KMS-11 (cell line): ENCODE measurements around the gene KIAA1755.

Experiments
- H2AFZ ChIP-seq: fragments of 200-600 bp; sonication (generic); 2 replicates; pipeline ENCODE4 v1.6.1; 2016; ENCODE audit warnings: antibody characterized with exemption, mixed run types, low read depth
- H3K27ac ChIP-seq: fragments of 200-600 bp; sonication (generic); 2 replicates; pipeline ENCODE4 v1.6.1; 2016; ENCODE audit warnings: mild to moderate bottlenecking, mixed run types
- H3K27me3 ChIP-seq: fragments of 200-600 bp; sonication (generic); 2 replicates; pipeline ENCODE4 v1.6.1; 2017; ENCODE audit warnings: mild to moderate bottlenecking, low read depth, mixed run types, moderate library complexity; ENCODE audit not compliant: insufficient read depth
- H3K36me3 ChIP-seq: fragments of 200-600 bp; sonication (generic); 2 replicates; pipeline ENCODE4 v1.6.1; 2017; ENCODE audit warnings: mild to moderate bottlenecking, mixed run types; ENCODE audit not compliant: insufficient read depth
- H3K4me1 ChIP-seq: fragments of 200-600 bp; sonication (generic); 2 replicates; pipeline ENCODE4 v1.6.1; 2016; ENCODE audit warnings: mild to moderate bottlenecking, low read depth, mixed run types; ENCODE audit not compliant: poor library complexity, severe bottlenecking
- H3K4me2 ChIP-seq: fragments of 200-600 bp; sonication (generic); 2 replicates; pipeline ENCODE4 v1.7.0; 2016; ENCODE audit warnings: mild to moderate bottlenecking, mixed run types
- H3K4me3 ChIP-seq: fragments of 200-600 bp; sonication (generic); IDR thresholded peaks from 2 replicates; pipeline ENCODE4 v1.6.1; 2017; ENCODE audit warnings: low read depth, low read length, mixed read lengths; ENCODE audit not compliant: insufficient read depth
- H3K79me2 ChIP-seq: fragments of 200-600 bp; sonication (generic); 2 replicates; pipeline ENCODE4 v1.6.1; 2016; ENCODE audit warnings: low read depth, mixed run types; ENCODE audit not compliant: insufficient read depth
- H3K9ac ChIP-seq: fragments of 200-600 bp; sonication (generic); 2 replicates; pipeline ENCODE4 v1.6.1; 2016; ENCODE audit warnings: mild to moderate bottlenecking, mixed run types
- H4K20me1 ChIP-seq: fragments of 200-600 bp; sonication (generic); 2 replicates; pipeline ENCODE4 v1.6.1; 2016; ENCODE audit warnings: mild to moderate bottlenecking, mixed run types; ENCODE audit not compliant: insufficient read depth
- CTCF ChIP-seq: fragments of 200-600 bp; sonication (generic); conservative IDR thresholded peaks from 2 replicates; pipeline ENCODE4 v1.6.1; 2017; ENCODE audit warnings: low read depth, mild to moderate bottlenecking, antibody characterized with exemption, low read length, moderate library complexity, mixed read lengths

The KIAA1755 gene

GRCh38 chr20:38302786-38303185 lies 42.3 kb upstream of the KIAA1755 start:
- Histone ChIP-seq H3K9ac (no peak overlapping the region), H3K36me3 (no peaks in the 10 kb centered on the region), H2AFZ (no peak overlapping the region), H3K27ac (no peak overlapping the region), H4K20me1 (no peaks in the 10 kb centered on the region), H3K4me3 (no peak overlapping the region), H3K4me1 (no peaks in the 10 kb centered on the region), H3K4me2 (no peak overlapping the region), H3K79me2 (no peaks in the 10 kb centered on the region), H3K27me3 (no peaks in the 10 kb centered on the region)
- no peak for TF ChIP-seq CTCF

GRCh38 chr20:38301309-38301708 lies 40.8 kb upstream of the KIAA1755 start:
- H3K27me3 ChIP-seq = no peaks in the 10 kb centered on the region
- no peaks in the 10 kb centered on the region for H4K20me1 ChIP-seq
- H3K4me1 ChIP-seq = no peaks in the 10 kb centered on the region
- no peaks in the 10 kb centered on the region for H3K79me2 ChIP-seq
- no peak overlapping the region for H3K4me2 ChIP-seq
- TF ChIP-seq CTCF = no peak
- no peaks in the 10 kb centered on the region for H3K36me3 ChIP-seq
- H3K27ac ChIP-seq = no peak overlapping the region
- H2AFZ ChIP-seq = no peak overlapping the region
- no peak overlapping the region for H3K9ac ChIP-seq
- no peak overlapping the region for H3K4me3 ChIP-seq

- Histone ChIP-seq H3K4me1 (no peaks in the 10 kb centered on the region), H3K4me3 (no peak overlapping the region), H4K20me1 (no peaks in the 10 kb centered on the region), H3K4me2 (no peak overlapping the region), H3K9ac (no peak overlapping the region), H3K27ac (no peak overlapping the region), H3K36me3 (no peaks in the 10 kb centered on the region), H3K79me2 (no peaks in the 10 kb centered on the region), H2AFZ (no peak overlapping the region), H3K27me3 (no peaks in the 10 kb centered on the region)
- TF ChIP-seq CTCF = no peak
These were observed 39.9 kb upstream of the KIAA1755 start for GRCh38 chr20:38300438-38300837.

- no peak overlapping the region for H3K9ac ChIP-seq
- H3K4me1 ChIP-seq = no peaks in the 10 kb centered on the region
- H3K4me2 ChIP-seq = no peak overlapping the region
- TF ChIP-seq CTCF = no peak
- no peaks in the 10 kb centered on the region for H3K79me2 ChIP-seq
- H4K20me1 ChIP-seq = no peaks in the 10 kb centered on the region
- H3K27ac ChIP-seq = no peak overlapping the region
- no peak overlapping the region for H2AFZ ChIP-seq
- no peak overlapping the region for H3K4me3 ChIP-seq
- H3K36me3 ChIP-seq = no peaks in the 10 kb centered on the region
- H3K27me3 ChIP-seq = no peaks in the 10 kb centered on the region
These were observed 39.4 kb upstream of the KIAA1755 start for GRCh38 chr20:38299963-38300362.
